HG03095 (cell line): ENCODE measurements around the gene RCN1.
"Not testable (repeated sequence)": the region's sequence is repeated elsewhere in the genome, so short reads cannot be mapped to it uniquely, and the experiment has no call there.

Experiments
- ATAC-seq: cut with Tn5 transposase; IDR thresholded peaks from one replicate; pipeline ENCODE4 v1.9.1; 2021; ENCODE audit warnings: moderate library complexity; ENCODE audit not compliant: unreplicated experiment

Gene RCN1

GRCh38 chr11:32109592-32109991 lies 18.7 kb downstream of the RCN1 start:
- ATAC-seq = no peak

GRCh38 chr11:32110795-32111194 lies 19.9 kb downstream of the RCN1 start:
- no peak for ATAC-seq

GRCh38 chr11:32113200-32113919 lies 22.5 kb downstream of the RCN1 start:
- no peak for ATAC-seq

GRCh38 chr11:32113920-32114203 lies 23.0 kb downstream of the RCN1 start:
- ATAC-seq = no peak

- no peak for ATAC-seq
Observed at GRCh38 chr11:32115446-32115845, 24.6 kb downstream of the RCN1 start.

- no peak for ATAC-seq
Observed at GRCh38 chr11:32116668-32117067, 25.8 kb downstream of the RCN1 start.

- ATAC-seq = no peak
Observed at GRCh38 chr11:32118025-32118974, 27.4 kb downstream of the RCN1 start.

GRCh38 chr11:32119139-32119538 lies 28.3 kb downstream of the RCN1 start:
- not testable (repeated sequence) for ATAC-seq

- no peak for ATAC-seq
Observed at GRCh38 chr11:32121012-32121411, 30.1 kb downstream of the RCN1 start.

GRCh38 chr11:32122200-32122599 lies 31.3 kb downstream of the RCN1 start:
- no peak for ATAC-seq

GRCh38 chr11:32131321-32131720 lies 40.4 kb downstream of the RCN1 start:
- no peak for ATAC-seq

- no peak for ATAC-seq
Observed at GRCh38 chr11:32136657-32137056, 45.8 kb downstream of the RCN1 start.

GRCh38 chr11:32137263-32137662 lies 46.4 kb downstream of the RCN1 start:
- ATAC-seq = no peak

- no peak for ATAC-seq
Observed at GRCh38 chr11:32137869-32138268, 47.0 kb downstream of the RCN1 start.

- no peak for ATAC-seq
Observed at GRCh38 chr11:32138902-32139301, 48.0 kb downstream of the RCN1 start.

GRCh38 chr11:32139896-32140520 lies 49.1 kb downstream of the RCN1 start:
- ATAC-seq = no peak

- ATAC-seq = no peak
Observed at GRCh38 chr11:32141745-32142546, 51.1 kb downstream of the RCN1 start.

GRCh38 chr11:32143378-32143777 lies 52.5 kb downstream of the RCN1 start:
- ATAC-seq = no peak

GRCh38 chr11:32145282-32145681 lies 54.4 kb downstream of the RCN1 start:
- no peak for ATAC-seq

GRCh38 chr11:32148895-32149294 lies 58.0 kb downstream of the RCN1 start:
- no peak for ATAC-seq

GRCh38 chr11:32149748-32150147 lies 58.9 kb downstream of the RCN1 start:
- no peak for ATAC-seq
